BJ (cell line): ENCODE measurements around the gene PALLD. TPM values are rescaled to one million over a fixed set of nuclear protein-coding genes. Genes with fewer than 3 reads are reported as not detected.

Experiments used
- CTCF ChIA-PET: fragments of 350-600 bp; formaldehyde crosslinking; extraction: SDS; loops from one replicate; lab custom pipeline; 2021; ENCODE audit warnings: antibody characterized with exemption, inconsistent platforms; lab: Yijun Ruan, JAX
- POLR2A ChIA-PET: fragments of 300-600 bp; sonication (Branson Sonifier 250); formaldehyde crosslinking; extraction: SDS; loops from one replicate; lab custom pipeline; 2021; ENCODE audit warnings: antibody characterized with exemption; lab: Charles Lee
- DNase-seq: peaks from one replicate; pipeline ENCODE4 v3.0.0-alpha.2; 2011; ENCODE audit warnings: low read depth
- H3K27me3 ChIP-seq: 2 replicates; pipeline ENCODE4 v1.6.0; 2011; ENCODE audit warnings: low read length; ENCODE audit not compliant: control insufficient read depth, insufficient read depth
- H3K36me3 ChIP-seq: 2 replicates; pipeline ENCODE4 v1.5.1; 2011; ENCODE audit warnings: low read length; ENCODE audit not compliant: control insufficient read depth, insufficient read depth
- H3K4me3 ChIP-seq: 2 replicates; pipeline ENCODE4 v1.5.1; 2011; ENCODE audit warnings: low read depth, mild to moderate bottlenecking, control low read depth, low read length
- polyA plus RNA-seq: library from polyadenylated mRNA; depleted of rRNA; stranded (reverse); fragments of >200 nt; gene quantifications from 2 replicates; pipeline ENCODE4 v1.2.3, GENCODE V29; 2011
- TF ChIP-seq, protein P1 (sequence below): IDR thresholded peaks from 2 replicates; pipeline ENCODE4 v1.5.1; 2011; ENCODE audit warnings: low read depth, mild to moderate bottlenecking, control low read depth, inconsistent platforms, low read length, moderate library complexity; ENCODE audit not compliant: insufficient read depth

PALLD gene
- polyA plus RNA-seq, 1 experiment = 30.3 TPM

DNA sequence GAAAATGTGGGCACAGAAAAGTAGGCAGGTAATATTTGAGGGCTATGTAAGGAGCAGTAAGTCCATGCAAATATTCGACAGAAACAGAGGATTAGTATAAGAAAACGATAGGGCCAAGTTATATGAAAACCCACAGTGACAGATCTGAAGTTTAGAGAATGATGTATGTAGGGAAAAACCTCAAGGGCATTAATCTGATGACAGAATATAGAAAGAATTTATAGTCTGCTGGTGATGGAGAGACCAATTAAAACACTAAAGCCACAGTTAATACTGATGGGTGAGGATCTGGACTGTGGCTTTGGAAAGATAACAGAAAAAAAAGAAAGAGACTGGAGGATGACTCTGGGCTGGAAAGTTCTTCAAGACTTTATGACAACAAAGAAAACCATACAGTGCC is 169.7 kb downstream of the PALLD start:
- CTCF ChIA-PET = interaction anchor here (0.7 kb wide), 1 partner anchor 28 kb away, joined by 3 read pairs; no protein-coding TSS in a partner anchor
- POLR2A ChIA-PET = no interaction called here
- TF ChIP-seq, protein P1, sequence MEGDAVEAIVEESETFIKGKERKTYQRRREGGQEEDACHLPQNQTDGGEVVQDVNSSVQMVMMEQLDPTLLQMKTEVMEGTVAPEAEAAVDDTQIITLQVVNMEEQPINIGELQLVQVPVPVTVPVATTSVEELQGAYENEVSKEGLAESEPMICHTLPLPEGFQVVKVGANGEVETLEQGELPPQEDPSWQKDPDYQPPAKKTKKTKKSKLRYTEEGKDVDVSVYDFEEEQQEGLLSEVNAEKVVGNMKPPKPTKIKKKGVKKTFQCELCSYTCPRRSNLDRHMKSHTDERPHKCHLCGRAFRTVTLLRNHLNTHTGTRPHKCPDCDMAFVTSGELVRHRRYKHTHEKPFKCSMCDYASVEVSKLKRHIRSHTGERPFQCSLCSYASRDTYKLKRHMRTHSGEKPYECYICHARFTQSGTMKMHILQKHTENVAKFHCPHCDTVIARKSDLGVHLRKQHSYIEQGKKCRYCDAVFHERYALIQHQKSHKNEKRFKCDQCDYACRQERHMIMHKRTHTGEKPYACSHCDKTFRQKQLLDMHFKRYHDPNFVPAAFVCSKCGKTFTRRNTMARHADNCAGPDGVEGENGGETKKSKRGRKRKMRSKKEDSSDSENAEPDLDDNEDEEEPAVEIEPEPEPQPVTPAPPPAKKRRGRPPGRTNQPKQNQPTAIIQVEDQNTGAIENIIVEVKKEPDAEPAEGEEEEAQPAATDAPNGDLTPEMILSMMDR = no peak
- Histone ChIP-seq H3K36me3 (no peaks in the 10 kb centered on the region), H3K4me3 (no peak overlapping the region), H3K27me3 (peaks cover 5% of the 10 kb centered on the region; the same call in 1 of the 2 replicates)
- peak; percentile 21 for DNase-seq

DNA sequence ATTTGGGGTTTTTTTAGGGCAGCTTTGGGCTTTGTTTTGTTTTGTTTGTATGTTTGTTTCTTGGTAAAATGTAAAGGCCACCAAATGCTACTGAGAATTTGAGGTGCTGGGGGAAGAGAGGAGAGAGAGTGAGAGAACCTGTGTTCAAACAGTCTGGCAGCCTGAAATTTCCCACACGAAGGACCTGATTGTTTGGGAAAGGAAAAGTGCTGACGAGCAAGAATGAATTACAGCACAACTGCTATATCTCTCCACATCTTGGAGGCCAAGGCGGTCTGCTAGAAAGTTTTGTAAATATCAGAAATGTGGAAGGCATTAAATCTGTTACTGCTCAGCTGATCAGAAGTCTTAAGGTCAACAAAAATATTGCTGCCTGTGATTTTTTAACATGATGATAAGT is 170.5 kb downstream of the PALLD start:
- 0 out of 2 replicates have a peak, but pooled peaks cover 2% of the 10 kb centered on the region for H3K27me3 ChIP-seq
- no peak overlapping the region for H3K4me3 ChIP-seq
- POLR2A ChIA-PET = interaction anchor here (0.6 kb wide), 1 partner anchor 22 kb away, joined by 3 read pairs; no protein-coding TSS in a partner anchor
- DNase-seq = no peak
- TF ChIP-seq, protein P1 = no peak
- CTCF ChIA-PET = no interaction called here
- no peaks in the 10 kb centered on the region for H3K36me3 ChIP-seq

DNA sequence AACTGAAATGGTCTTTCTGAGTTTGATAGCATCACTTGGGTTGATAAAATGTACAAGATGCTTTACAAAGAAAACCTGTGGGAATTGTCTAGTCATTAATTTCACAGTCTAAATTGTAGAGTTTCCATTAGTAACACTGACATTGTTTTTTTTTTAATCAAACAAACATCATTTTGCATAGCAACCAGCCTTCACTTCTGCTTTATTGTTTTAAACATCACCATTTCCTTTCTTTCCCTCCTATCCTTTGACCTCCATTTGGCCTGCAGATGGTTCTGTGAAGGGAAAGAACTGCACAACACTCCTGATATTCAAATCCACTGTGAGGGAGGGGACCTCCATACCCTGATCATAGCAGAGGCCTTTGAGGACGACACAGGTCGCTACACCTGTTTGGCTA is 171.1 kb downstream of the PALLD start:
- no peak for DNase-seq
- CTCF ChIA-PET = no interaction called here
- H3K36me3 ChIP-seq = no peaks in the 10 kb centered on the region
- no peak overlapping the region for H3K4me3 ChIP-seq
- TF ChIP-seq, protein P1 = no peak
- H3K27me3 ChIP-seq = 0 out of 2 replicates have a peak, but pooled peaks cover 3% of the 10 kb centered on the region
- POLR2A ChIA-PET = no interaction called here

DNA sequence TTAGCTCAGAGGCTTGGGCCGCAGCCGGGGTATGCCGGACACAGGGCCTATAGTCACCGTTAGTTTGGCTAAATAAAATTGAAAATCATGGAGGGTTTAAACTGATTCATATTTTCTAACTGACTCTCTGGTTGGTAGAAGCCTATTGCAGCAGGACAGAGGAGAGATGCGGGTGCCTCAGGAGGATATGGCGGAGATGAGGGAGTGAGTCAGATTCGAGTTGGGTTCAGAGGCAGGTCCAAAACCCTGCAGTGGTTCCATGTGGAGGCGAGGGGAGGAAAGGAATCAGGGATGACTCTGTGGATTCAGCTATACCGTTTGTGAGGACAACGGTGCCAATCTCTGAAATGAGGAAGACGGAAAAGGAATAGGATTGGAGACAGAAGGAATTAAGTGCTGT is 176.6 kb downstream of the PALLD start:
- Histone ChIP-seq H3K4me3 (no peak overlapping the region), H3K27me3 (peaks cover 3% of the 10 kb centered on the region; the same call in 1 of the 2 replicates), H3K36me3 (no peaks in the 10 kb centered on the region)
- no peak for DNase-seq
- CTCF ChIA-PET = no interaction called here
- TF ChIP-seq, protein P1 = no peak
- POLR2A ChIA-PET = no interaction called here

DNA sequence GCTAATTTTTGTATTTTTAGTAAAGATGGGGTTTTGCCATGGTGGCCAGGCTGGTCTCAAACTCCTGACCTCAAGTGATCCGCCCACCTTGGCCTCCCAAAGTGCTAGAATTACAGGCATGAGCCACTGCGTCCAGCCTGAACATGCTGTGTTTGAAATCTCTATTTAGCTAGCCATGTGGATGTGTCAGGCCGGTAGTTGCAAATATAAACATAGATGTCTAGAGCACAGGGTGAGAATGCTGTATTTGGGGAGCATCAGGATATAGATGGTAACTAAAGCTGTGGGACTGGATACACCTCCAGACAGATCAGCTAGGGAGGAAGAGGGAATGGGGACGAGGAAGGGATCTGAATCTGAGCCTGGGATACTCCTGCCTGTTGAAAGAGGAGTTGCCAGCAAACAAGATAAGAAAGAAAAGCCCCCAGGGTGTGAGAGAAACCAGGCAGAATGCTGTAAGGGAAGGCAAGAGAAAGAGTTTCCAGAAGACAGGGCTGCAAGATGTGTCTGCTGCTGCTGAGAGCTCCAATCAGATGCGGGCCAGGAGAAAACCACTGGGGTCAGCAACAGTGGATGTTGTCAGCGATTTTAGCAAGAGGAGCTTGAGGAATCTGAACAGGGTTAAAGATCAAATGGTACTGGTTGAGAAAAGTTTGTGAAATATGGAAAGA is 177.4 kb downstream of the PALLD start:
- Histone ChIP-seq H3K36me3 (no peaks in the 10 kb centered on the region), H3K4me3 (no peak overlapping the region), H3K27me3 (peaks cover 3% of the 10 kb centered on the region; the same call in 1 of the 2 replicates)
- TF ChIP-seq, protein P1 = no peak
- no peak for DNase-seq
- POLR2A ChIA-PET = interaction anchor here (0.7 kb wide), 1 partner anchor 110 kb away, joined by 20 read pairs; no protein-coding TSS in a partner anchor
- CTCF ChIA-PET = no interaction called here
